GM18511 (cell line): ENCODE data around the gene SRD5A2.
A peak's percentile ranks its signal among the peaks of the same experiment; 100 is the strongest.
"Not testable (repeated sequence)": the region's sequence is repeated elsewhere in the genome, so short reads cannot be mapped to it uniquely, and the experiment has no call there.

ENCODE experiments used
- ATAC-seq: cut with Tn5 transposase; IDR thresholded peaks from one replicate; pipeline ENCODE4 v1.9.1; 2021; ENCODE audit warnings: mild to moderate bottlenecking, moderate library complexity; ENCODE audit not compliant: unreplicated experiment

The SRD5A2 gene

GRCh38 chr2:31534636-31535035, 46.1 kb downstream of the SRD5A2 start:
- no peak for ATAC-seq

- ATAC-seq, result no peak
Measured at GRCh38 chr2:31533036-31533435, 47.7 kb downstream of the SRD5A2 start.

- no peak for ATAC-seq
Measured at GRCh38 chr2:31531101-31531500, 49.6 kb downstream of the SRD5A2 start.

GRCh38 chr2:31529256-31529655, 51.5 kb downstream of the SRD5A2 start:
- no peak for ATAC-seq

GRCh38 chr2:31528823-31529222, 51.9 kb downstream of the SRD5A2 start:
- ATAC-seq, result no peak

GRCh38 chr2:31526946-31527732, 53.6 kb downstream of the SRD5A2 start:
- ATAC-seq, result no peak

- ATAC-seq, result no peak
Measured at GRCh38 chr2:31525876-31526275, 54.9 kb downstream of the SRD5A2 start.

GRCh38 chr2:31524592-31524991, 56.1 kb downstream of the SRD5A2 start:
- ATAC-seq, result no peak

- ATAC-seq, result peak; percentile 65
Measured at GRCh38 chr2:31523871-31524492, 56.8 kb downstream of the SRD5A2 start.

- ATAC-seq, result no peak
Measured at GRCh38 chr2:31522786-31523185, 58.0 kb downstream of the SRD5A2 start.

GRCh38 chr2:31517442-31518203, 63.1 kb downstream of the SRD5A2 start:
- no peak for ATAC-seq

GRCh38 chr2:31515586-31515985, 65.2 kb downstream of the SRD5A2 start:
- ATAC-seq, result no peak

- no peak for ATAC-seq
Measured at GRCh38 chr2:31513553-31513952, 67.2 kb downstream of the SRD5A2 start.

- ATAC-seq, result no peak
Measured at GRCh38 chr2:31511376-31511775, 69.4 kb downstream of the SRD5A2 start.

- ATAC-seq, result no peak
Measured at GRCh38 chr2:31505111-31505510, 75.6 kb downstream of the SRD5A2 start.

GRCh38 chr2:31504311-31504710, 76.4 kb downstream of the SRD5A2 start:
- ATAC-seq, result no peak

GRCh38 chr2:31496451-31496874, 84.3 kb downstream of the SRD5A2 start:
- not testable (repeated sequence) for ATAC-seq

GRCh38 chr2:31489339-31489738, 91.4 kb downstream of the SRD5A2 start:
- ATAC-seq, result not testable (repeated sequence)

GRCh38 chr2:31483246-31483645, 97.5 kb downstream of the SRD5A2 start:
- ATAC-seq, result no peak

GRCh38 chr2:31476511-31477180, 104.1 kb downstream of the SRD5A2 start:
- ATAC-seq, result no peak

GRCh38 chr2:31475692-31476091, 105.0 kb downstream of the SRD5A2 start:
- ATAC-seq, result no peak
